ENCODE data around the gene ZSWIM7.
"Not testable (repeated sequence)": the region's sequence is repeated elsewhere in the genome, so short reads cannot be mapped to it uniquely, and the experiment has no call there.

ZSWIM7 gene

GRCh38 chr17:15998031-15998562, 1.4 kb downstream of the ZSWIM7 start:
- DNase-seq = no peak

GRCh38 chr17:15996322-15996721, 3.2 kb downstream of the ZSWIM7 start:
- DNase-seq = no peak

GRCh38 chr17:15981646-15982580, 17.6 kb downstream of the ZSWIM7 start:
- DNase-seq = no peak

- DNase-seq = no peak
Observed at GRCh38 chr17:15981208-15981607, 18.3 kb downstream of the ZSWIM7 start.

GRCh38 chr17:15979013-15979412, 20.5 kb downstream of the ZSWIM7 start:
- not testable (repeated sequence) for DNase-seq

- DNase-seq = no peak
Observed at GRCh38 chr17:15978606-15979005, 20.9 kb downstream of the ZSWIM7 start.

GRCh38 chr17:15977894-15978293, 21.6 kb downstream of the ZSWIM7 start:
- DNase-seq = no peak

GRCh38 chr17:15973834-15974233, 25.7 kb downstream of the ZSWIM7 start:
- no peak for DNase-seq

GRCh38 chr17:15973016-15973415, 26.5 kb downstream of the ZSWIM7 start:
- no peak for DNase-seq

GRCh38 chr17:15972497-15972951, 27.0 kb downstream of the ZSWIM7 start:
- DNase-seq = no peak

- no peak for DNase-seq
Observed at GRCh38 chr17:15971882-15972281, 27.6 kb downstream of the ZSWIM7 start.

- DNase-seq = no peak
Observed at GRCh38 chr17:15971098-15971678, 28.3 kb downstream of the ZSWIM7 start.

GRCh38 chr17:15970500-15970899, 29.0 kb downstream of the ZSWIM7 start:
- no peak for DNase-seq

- no peak for DNase-seq
Observed at GRCh38 chr17:15969463-15969862, 30.0 kb downstream of the ZSWIM7 start.

- no peak for DNase-seq
Observed at GRCh38 chr17:15967706-15968399, 31.7 kb downstream of the ZSWIM7 start.

GRCh38 chr17:15966879-15967248, 32.6 kb downstream of the ZSWIM7 start:
- DNase-seq = no peak

- DNase-seq = no peak
Observed at GRCh38 chr17:15966183-15966878, 33.2 kb downstream of the ZSWIM7 start.

- DNase-seq = no peak
Observed at GRCh38 chr17:15965528-15965927, 34.0 kb downstream of the ZSWIM7 start.

GRCh38 chr17:15963670-15964110, 35.8 kb downstream of the ZSWIM7 start:
- no peak for DNase-seq

GRCh38 chr17:15958484-15958854, 41.0 kb downstream of the ZSWIM7 start:
- DNase-seq = no peak

GRCh38 chr17:15957608-15958307, 41.7 kb downstream of the ZSWIM7 start:
- DNase-seq = no peak

- no peak for DNase-seq
Observed at GRCh38 chr17:15957206-15957605, 42.3 kb downstream of the ZSWIM7 start.
